PC-3 (cell line): ENCODE data around the gene CPSF3. TPM values are rescaled to one million over a fixed set of nuclear protein-coding genes. Genes with fewer than 3 reads are reported as not detected.

ENCODE experiments used
- ATAC-seq: fragments of 200-7000 bp; cut with Tn5 transposase; 2 replicates; pipeline ENCODE4 v1.9.1; 2020; ENCODE audit warnings: mild to moderate bottlenecking, moderate library complexity
- BruUV-seq: library from RNA; stranded (reverse); fragments of 400-500 nt; replicated peaks from 2 replicates; lab custom pipeline; 2021; lab: Mats Ljungman, UMichigan
- CTCF ChIA-PET: fragments of 300-600 bp; sonication (Branson Sonifier 250); formaldehyde crosslinking; loops from one replicate; lab custom pipeline; 2022; ENCODE audit warnings: antibody characterized with exemption; lab: Charles Lee
- POLR2A ChIA-PET: fragments of 300-600 bp; sonication (Branson Sonifier 250); formaldehyde crosslinking; loops from one replicate; lab custom pipeline; 2022; ENCODE audit warnings: antibody characterized with exemption; ENCODE audit not compliant: unreplicated experiment; lab: Charles Lee
- DNase-seq: peaks from one replicate; pipeline ENCODE4 v3.0.0-alpha.2; 2015
- H2AFZ ChIP-seq: fragments of 300-600 bp; sonication (generic); 2 replicates; pipeline ENCODE4 v1.6.0; 2016; ENCODE audit warnings: antibody characterized with exemption, low read length
- H3F3A ChIP-seq: fragments of 300-600 bp; sonication (generic); one replicate; pipeline ENCODE4 v1.6.0; 2017; ENCODE audit warnings: antibody characterized with exemption, low read length, control low read depth, mild to moderate bottlenecking; ENCODE audit not compliant: unreplicated experiment
- H3K27ac ChIP-seq: fragments of 300-600 bp; sonication (generic); 2 replicates; pipeline ENCODE4 v1.5.1; 2016; ENCODE audit warnings: mild to moderate bottlenecking, low read length
- H3K27me3 ChIP-seq: fragments of 300-600 bp; sonication (generic); 2 replicates; pipeline ENCODE4 v1.6.1; 2016; ENCODE audit warnings: low read length, mixed read lengths
- H3K36me3 ChIP-seq: fragments of 300-600 bp; sonication (generic); 2 replicates; pipeline ENCODE4 v1.6.1; 2016; ENCODE audit warnings: low read depth, mixed run types, low read length, mixed read lengths
- H3K4me1 ChIP-seq: fragments of 300-600 bp; sonication (generic); 2 replicates; pipeline ENCODE4 v1.5.1; 2016; ENCODE audit warnings: low read length; ENCODE audit not compliant: insufficient read depth
- H3K4me2 ChIP-seq: fragments of 300-600 bp; sonication (generic); 2 replicates; pipeline ENCODE4 v1.6.0; 2016; ENCODE audit warnings: low read length
- H3K4me3 ChIP-seq: fragments of 300-600 bp; sonication (generic); 2 replicates; pipeline ENCODE4 v1.5.1; 2016; ENCODE audit warnings: mild to moderate bottlenecking, low read length, mixed read lengths
- H3K79me2 ChIP-seq: fragments of 300-600 bp; sonication (generic); 2 replicates; pipeline ENCODE4 v1.6.1; 2017; ENCODE audit warnings: low read length, mixed read lengths
- H3K9ac ChIP-seq: fragments of 300-600 bp; sonication (generic); 2 replicates; pipeline ENCODE4 v1.6.0; 2016; ENCODE audit warnings: mild to moderate bottlenecking, low read length
- H3K9me2 ChIP-seq: fragments of 300-600 bp; sonication (generic); replicated peaks from 2 replicates; pipeline ENCODE4 v1.6.1; 2016; ENCODE audit warnings: mixed run types, low read length, mixed read lengths
- H3K9me3 ChIP-seq: fragments of 300-600 bp; sonication (generic); 2 replicates; pipeline ENCODE4 v1.6.1; 2016; ENCODE audit warnings: low read length, mixed read lengths
- H4K20me1 ChIP-seq: fragments of 300-600 bp; sonication (generic); 2 replicates; pipeline ENCODE4 v1.6.1; 2016; ENCODE audit warnings: low read length, mixed read lengths
- CTCF ChIP-seq: fragments of 300-600 bp; sonication (generic); conservative IDR thresholded peaks from 2 replicates; pipeline ENCODE4 v1.5.1; 2017; ENCODE audit warnings: antibody characterized with exemption, low read depth, mild to moderate bottlenecking, low read length
- EZH2 ChIP-seq: fragments of 300-600 bp; sonication (generic); IDR thresholded peaks from one replicate; pipeline ENCODE4 v1.6.1; 2017; ENCODE audit warnings: antibody characterized with exemption, mild to moderate bottlenecking, low read length; ENCODE audit not compliant: unreplicated experiment
- EZH2phosphoT487 ChIP-seq: fragments of 300-600 bp; sonication (generic); IDR thresholded peaks from 2 replicates; pipeline ENCODE4 v1.6.1; 2018; ENCODE audit warnings: mild to moderate bottlenecking, antibody characterized with exemption, low read length, borderline replicate concordance
- intact Hi-C: fragments of 100-400 bp; cut with micrococcal nuclease; formaldehyde crosslinking; loops from 2 replicates; pipeline ENCODE4 v1.9.0; 2023
- total RNA-seq: library from RNA; depleted of rRNA; stranded (reverse); fragments of >200 nt; gene quantifications from 2 replicates; pipeline ENCODE4 v1.2.3, GENCODE V29; 2014

Gene CPSF3
- total RNA-seq, 1 experiment from 2014 or later: 60.1 TPM

GRCh38 chr2:9490789-9491188, 67.3 kb downstream of the CPSF3 start:
- no peak overlapping the region for H3K4me2 ChIP-seq
- no peaks in the 10 kb centered on the region for H4K20me1 ChIP-seq
- H3K36me3 ChIP-seq: peaks cover 78% of the 10 kb centered on the region
- no peak overlapping the region for H3K4me3 ChIP-seq
- BruUV-seq: no TSS peak
- intact Hi-C loops: no loop called here
- no peaks in the 10 kb centered on the region for H3F3A ChIP-seq
- DNase-seq (no peak), ATAC-seq (no peak)
- CTCF ChIA-PET: no interaction called here
- POLR2A ChIA-PET: no interaction called here
- no peaks in the 10 kb centered on the region for H3K27me3 ChIP-seq
- no peak overlapping the region for H3K27ac ChIP-seq
- no peak overlapping the region for H3K9ac ChIP-seq
- H3K79me2 ChIP-seq: no peaks in the 10 kb centered on the region
- peaks cover 6% of the 10 kb centered on the region; the same call in 1 of the 2 replicates for H3K4me1 ChIP-seq
- H2AFZ ChIP-seq: no peak overlapping the region
- H3K9me2 ChIP-seq: no peaks in the 10 kb centered on the region
- TF ChIP-seq CTCF: no peak
- TF ChIP-seq EZH2: no peak
- no peaks in the 10 kb centered on the region for H3K9me3 ChIP-seq

GRCh38 chr2:9492927-9493326, 69.5 kb downstream of the CPSF3 start:
- no peaks in the 10 kb centered on the region for H3K79me2 ChIP-seq
- H3K4me3 ChIP-seq: no peak overlapping the region
- H3K4me1 ChIP-seq: peaks cover 15% of the 10 kb centered on the region
- no peak overlapping the region for H3K9ac ChIP-seq
- no peaks in the 10 kb centered on the region for H3F3A ChIP-seq
- TF ChIP-seq CTCF (no peak), EZH2phosphoT487 (no peak), EZH2 (no peak)
- ChIA-PET POLR2A (no interaction called here), CTCF (no interaction called here)
- no peaks in the 10 kb centered on the region for H3K9me2 ChIP-seq
- H3K9me3 ChIP-seq: no peaks in the 10 kb centered on the region
- intact Hi-C loops: no loop called here
- no peak overlapping the region for H2AFZ ChIP-seq
- no peak overlapping the region for H3K27ac ChIP-seq
- no TSS peak for BruUV-seq
- peaks cover 61% of the 10 kb centered on the region for H3K36me3 ChIP-seq
- DNase-seq (no peak), ATAC-seq (no peak)
- H3K4me2 ChIP-seq: no peak overlapping the region
- no peaks in the 10 kb centered on the region for H3K27me3 ChIP-seq
- H4K20me1 ChIP-seq: peaks cover 4% of the 10 kb centered on the region; the same call in 1 of the 2 replicates

- H3K4me1 ChIP-seq: peaks cover 19% of the 10 kb centered on the region
- TF ChIP-seq EZH2phosphoT487: no peak
- peaks cover 56% of the 10 kb centered on the region for H3K36me3 ChIP-seq
- H3K4me3 ChIP-seq: no peak overlapping the region
- no peak overlapping the region for H2AFZ ChIP-seq
- DNase-seq: no peak
- H3K9ac ChIP-seq: no peak overlapping the region
- no peaks in the 10 kb centered on the region for H3K9me2 ChIP-seq
- no peaks in the 10 kb centered on the region for H3F3A ChIP-seq
- H3K79me2 ChIP-seq: no peaks in the 10 kb centered on the region
- intact Hi-C loops: no loop called here
- no peaks in the 10 kb centered on the region for H3K27me3 ChIP-seq
- no peak for ATAC-seq
- CTCF ChIA-PET: no interaction called here
- H3K4me2 ChIP-seq: no peak overlapping the region
- H3K27ac ChIP-seq: no peak overlapping the region
- BruUV-seq: no TSS peak
- H3K9me3 ChIP-seq: no peaks in the 10 kb centered on the region
- POLR2A ChIA-PET: no interaction called here
- H4K20me1 ChIP-seq: peaks cover 4% of the 10 kb centered on the region; the same call in 1 of the 2 replicates
Observed at GRCh38 chr2:9493478-9493877, 70.0 kb downstream of the CPSF3 start.
